Retina (tissue), 1 donor: ENCODE measurements around the gene TRDMT1.

Source experiments
- DNase-seq: peaks from one replicate; pipeline ENCODE4 v3.0.0-alpha.2; 2016

The TRDMT1 gene

DNA sequence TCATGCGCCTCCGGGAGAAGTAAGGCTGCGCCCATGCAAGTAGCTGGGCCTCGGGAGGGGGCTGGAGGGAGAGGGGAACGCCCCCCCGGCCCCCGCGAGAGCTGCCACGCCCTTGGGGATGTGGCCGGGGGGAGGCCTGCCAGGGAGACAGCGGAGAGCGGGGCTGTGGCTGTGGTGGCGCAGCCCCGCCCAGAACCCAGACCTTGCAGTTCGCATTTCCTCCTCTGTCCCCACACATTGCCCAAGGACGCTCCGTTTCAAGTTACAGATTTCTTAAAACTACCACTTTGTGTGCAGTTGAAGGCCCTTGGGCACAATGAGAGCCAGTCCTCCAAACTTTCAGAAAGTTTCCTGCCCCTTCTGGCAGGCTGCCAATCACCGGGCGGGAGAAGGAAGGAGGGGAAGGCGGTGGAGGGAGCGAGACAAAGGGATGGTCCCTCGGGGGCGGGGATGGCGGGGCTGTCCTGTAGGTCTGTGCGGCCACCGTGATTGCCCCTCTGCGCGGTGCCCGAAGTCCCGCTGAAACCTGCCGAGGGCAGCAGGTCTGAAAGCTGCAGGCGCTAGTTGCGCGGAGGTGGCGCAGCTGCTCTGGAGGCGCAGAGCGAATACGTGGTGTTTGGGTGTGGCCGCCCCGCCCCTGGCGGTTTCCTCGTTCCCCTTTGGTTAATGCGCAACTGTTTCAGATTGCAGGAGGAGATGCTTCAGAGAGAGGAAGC, 28.7 kb upstream of the TRDMT1 start:
- peak; percentile 88 for DNase-seq

DNA sequence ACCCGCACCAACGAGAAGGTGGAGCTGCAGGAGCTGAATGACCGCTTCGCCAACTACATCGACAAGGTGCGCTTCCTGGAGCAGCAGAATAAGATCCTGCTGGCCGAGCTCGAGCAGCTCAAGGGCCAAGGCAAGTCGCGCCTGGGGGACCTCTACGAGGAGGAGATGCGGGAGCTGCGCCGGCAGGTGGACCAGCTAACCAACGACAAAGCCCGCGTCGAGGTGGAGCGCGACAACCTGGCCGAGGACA, 28.2 kb upstream of the TRDMT1 start:
- peak; percentile 84 for DNase-seq

DNA sequence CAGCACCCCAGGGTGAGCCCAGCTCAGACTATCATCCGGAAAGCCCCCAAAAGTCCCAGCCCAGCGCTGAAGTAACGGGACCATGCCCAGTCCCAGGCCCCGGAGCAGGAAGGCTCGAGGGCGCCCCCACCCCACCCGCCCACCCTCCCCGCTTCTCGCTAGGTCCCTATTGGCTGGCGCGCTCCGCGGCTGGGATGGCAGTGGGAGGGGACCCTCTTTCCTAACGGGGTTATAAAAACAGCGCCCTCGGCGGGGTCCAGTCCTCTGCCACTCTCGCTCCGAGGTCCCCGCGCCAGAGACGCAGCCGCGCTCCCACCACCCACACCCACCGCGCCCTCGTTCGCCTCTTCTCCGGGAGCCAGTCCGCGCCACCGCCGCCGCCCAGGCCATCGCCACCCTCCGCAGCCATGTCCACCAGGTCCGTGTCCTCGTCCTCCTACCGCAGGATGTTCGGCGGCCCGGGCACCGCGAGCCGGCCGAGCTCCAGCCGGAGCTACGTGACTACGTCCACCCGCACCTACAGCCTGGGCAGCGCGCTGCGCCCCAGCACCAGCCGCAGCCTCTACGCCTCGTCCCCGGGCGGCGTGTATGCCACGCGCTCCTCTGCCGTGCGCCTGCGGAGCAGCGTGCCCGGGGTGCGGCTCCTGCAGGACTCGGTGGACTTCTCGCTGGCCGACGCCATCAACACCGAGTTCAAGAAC, 27.7 kb upstream of the TRDMT1 start:
- DNase-seq: peak; percentile 91

- peak; percentile 95 for DNase-seq
Measured at GRCh38 chr10:17228091-17229015, 26.9 kb upstream of the TRDMT1 start, which contains the start of gene VIM. VIM (plus strand) TSS chr10:17228241; CDS start chr10:17229423, 1,182 bp downstream.

GRCh38 chr10:17227367-17228090, 26.1 kb upstream of the TRDMT1 start:
- DNase-seq: peak; percentile 57

- peak; percentile 47 for DNase-seq
Measured at GRCh38 chr10:17226891-17227303, 25.4 kb upstream of the TRDMT1 start.

- DNase-seq: peak; percentile 71
Measured at GRCh38 chr10:17225808-17226207, 24.3 kb upstream of the TRDMT1 start.

DNA sequence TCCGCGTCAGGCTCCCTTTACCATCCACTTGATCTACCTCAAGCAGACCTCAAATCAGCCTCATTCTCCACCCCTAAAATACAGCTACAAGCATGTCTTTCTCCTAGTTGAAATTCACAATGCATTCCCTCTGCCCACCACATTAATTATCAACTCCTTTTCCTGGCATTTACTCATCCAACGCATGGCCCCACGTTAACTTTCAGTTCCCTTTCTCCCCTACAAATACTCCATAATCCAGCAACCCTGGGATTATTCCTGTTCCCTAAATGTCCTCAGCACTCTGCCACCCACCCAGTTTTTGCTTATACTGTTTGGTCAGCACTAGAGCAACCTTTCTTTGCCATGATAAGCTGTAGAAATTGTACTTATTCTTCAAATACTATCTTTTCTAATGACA, 20.9 kb upstream of the TRDMT1 start:
- DNase-seq: no peak

DNA sequence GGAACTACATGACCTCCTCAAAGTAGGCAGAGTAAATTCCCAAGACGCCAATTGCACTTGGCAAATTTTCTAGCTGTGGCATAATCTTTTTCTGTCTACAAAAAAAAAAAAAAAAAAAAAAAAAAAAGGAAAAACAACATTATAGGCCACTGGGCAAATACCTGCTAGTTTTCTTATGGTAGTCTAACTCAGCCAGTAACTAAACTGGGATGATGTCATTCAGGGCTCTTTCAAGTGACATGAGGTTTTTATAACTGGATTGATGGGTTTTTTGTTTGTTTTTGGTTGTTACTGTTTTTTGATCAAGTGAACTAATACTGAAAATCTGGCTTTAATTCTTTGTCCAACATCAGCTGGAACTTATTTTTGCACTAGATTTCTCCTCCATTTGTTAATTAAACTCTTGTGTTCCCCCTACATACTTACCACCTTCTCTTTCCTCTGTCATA, 19.2 kb upstream of the TRDMT1 start:
- DNase-seq: no peak

DNA sequence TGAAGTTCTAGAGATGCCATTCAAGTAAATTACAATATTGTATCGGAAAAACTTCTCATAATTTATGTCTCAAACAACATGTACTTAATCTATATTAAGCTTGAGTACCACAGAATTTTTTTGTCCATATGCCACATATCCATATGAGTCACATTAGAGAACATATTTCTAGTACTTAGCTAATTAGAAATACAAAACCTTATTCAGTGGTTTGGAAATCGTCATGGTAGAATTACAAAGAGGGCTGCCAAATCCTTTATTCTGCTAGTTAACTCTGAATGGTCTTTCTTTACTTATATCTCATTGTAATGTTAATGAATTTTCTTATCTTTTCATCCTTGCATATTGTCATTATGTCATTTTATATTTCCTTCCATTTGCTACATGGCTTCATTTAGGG, 17.6 kb upstream of the TRDMT1 start:
- no peak for DNase-seq

DNA sequence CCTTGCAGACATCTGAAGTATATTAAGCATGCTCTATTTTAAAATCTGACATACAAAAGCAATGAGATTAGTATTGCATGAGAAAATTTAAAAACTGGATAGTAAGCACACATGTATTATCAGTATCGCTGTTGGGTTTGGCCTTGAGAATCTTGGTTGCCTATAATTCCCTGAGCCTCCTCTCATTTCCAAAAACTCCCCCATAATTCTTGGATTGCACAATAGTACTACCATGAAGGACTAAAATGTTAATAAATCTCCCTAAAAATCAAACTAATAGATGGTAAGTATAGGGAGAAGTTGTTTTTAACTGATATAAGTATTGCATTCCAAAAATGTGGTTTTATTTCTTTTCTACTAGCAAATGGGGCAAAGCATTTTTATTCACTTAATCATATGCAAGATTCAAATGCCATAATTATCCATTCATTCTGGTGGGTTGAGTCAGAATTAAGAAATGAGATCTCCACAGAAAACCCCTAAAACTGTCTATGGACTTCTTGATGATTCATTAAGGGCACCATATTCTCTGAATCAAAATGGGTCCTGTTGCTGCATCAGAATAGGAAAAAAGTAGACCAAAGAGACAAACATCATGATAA, 16.3 kb upstream of the TRDMT1 start:
- no peak for DNase-seq

- no peak for DNase-seq
Measured at GRCh38 chr10:17216901-17217395, 15.5 kb upstream of the TRDMT1 start.

DNA sequence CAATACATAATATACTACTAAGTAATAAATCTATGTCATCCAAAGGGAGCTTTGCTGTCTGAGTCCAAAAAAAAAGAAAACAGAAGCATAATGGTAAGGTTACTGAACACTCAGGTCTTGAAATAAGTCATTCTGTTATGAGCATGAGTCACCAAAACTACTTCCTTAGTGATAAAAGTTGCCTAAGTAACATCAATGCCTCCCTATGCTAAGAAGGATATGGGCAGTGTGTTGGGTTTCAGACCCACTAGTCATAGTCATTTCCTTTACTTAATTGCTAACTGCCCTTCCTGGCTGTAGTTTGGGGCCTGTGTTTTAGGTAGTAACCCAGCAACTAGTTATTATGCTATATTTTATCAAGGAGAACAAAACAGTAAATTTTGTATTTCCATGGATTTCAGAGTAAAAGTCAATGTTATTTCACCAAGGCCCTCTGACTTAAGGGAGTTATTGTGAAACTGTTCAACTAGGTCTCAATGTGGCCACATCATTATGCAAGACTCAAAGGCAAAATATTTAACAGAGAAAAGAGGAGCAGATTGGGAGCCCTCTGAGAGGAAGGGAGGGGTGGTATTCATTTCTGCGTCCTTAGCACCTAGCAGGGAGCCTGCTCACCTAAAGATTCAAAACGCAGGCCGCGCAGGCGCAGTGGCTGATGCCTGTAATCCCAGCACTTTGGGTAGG, 14.9 kb upstream of the TRDMT1 start:
- no peak for DNase-seq

- DNase-seq: no peak
Measured at GRCh38 chr10:17215782-17216122, 14.3 kb upstream of the TRDMT1 start.

- DNase-seq: no peak
Measured at GRCh38 chr10:17214971-17215781, 13.7 kb upstream of the TRDMT1 start.

DNA sequence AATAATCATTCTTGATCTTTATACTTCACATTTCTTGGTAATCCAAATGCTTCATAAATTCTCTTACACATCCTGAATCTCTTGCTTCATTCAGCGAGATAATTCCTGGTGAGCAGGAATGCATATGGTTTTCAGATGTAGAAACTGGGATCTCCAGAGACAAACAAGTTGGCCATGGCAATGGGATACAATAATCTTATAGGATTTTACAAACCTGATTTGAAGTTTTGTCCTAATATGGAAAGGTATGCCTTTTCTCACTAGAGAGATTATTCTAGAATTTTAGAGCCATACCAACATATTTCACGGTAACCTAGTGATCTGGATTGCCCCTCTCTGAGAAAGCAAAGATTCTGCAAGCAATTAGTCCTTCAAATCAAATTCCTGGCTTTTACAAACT, 13.1 kb upstream of the TRDMT1 start:
- DNase-seq: no peak

DNA sequence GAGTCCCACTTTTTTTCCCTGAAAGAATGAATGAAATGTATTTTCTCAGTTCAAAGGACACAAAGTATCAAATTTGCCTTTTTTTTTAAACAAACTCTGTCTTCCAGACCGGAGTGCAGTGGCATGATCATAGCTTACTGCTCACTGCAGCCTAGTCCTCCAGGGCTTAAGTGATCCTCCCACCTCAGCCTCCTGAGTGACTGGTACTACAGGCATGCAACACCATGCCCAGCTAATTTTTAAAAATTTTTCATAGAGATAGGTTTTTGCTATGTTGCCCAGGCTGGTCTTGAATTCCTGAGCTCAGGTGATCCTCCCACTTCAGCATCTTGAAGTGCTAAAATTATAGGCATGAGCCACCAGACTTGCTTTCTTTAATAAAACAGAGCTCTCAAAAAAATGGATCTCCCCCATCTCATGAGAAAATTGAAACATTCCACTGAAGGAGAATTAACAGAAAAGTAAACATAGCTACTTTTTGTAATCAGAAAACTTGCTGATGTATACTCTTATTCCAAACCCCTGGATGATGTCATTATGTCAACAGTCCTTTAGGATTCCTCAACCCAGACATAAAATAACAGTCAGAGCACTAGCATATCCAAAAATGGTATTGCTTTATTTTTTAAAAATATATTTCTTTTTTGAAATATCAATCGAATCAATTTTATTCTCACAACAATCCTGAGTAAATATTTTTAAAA, 12.3 kb upstream of the TRDMT1 start:
- DNase-seq: no peak

- no peak for DNase-seq
Measured at GRCh38 chr10:17212802-17213221, 11.3 kb upstream of the TRDMT1 start.

DNA sequence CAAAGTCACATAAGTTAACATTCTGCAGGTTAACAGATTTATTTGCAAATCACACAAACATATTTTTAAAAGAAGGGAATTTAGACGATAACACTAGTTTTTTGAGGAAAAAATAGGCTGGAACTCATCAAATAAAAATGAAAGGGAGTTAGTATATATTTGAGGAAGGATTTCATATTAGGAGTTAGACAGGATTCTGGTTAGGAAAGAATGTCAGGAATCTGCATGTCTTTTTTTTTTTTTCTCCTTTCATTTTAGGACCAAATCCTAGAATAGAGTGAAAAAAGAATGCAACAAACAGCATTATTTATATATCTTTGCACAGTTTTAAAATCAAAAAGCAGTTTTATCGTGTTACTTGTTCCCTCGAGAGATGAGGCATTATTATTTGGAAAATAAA, 8.9 kb upstream of the TRDMT1 start:
- no peak for DNase-seq

DNA sequence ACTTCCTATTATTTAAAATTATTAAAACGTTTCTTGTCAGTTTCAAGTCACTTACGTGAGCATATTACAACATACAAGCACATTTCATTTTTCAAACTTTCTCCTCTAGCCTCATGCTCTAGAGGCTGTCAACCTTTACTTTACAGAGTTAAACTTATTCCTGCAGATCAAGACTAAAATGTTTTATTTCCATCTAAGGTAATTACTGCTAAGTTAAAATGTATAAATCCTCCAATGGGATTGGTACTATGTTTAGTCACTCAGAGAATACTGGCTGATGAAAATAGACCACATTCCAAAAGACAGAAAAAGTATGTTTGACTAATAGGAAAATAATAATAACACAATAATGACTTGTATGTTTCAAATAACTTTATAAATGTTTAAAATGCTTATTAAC, 8.4 kb upstream of the TRDMT1 start:
- DNase-seq: no peak
